HFF-Myc (cell line): Measurements from ENCODE around the gene LRRC14B.

Source experiments
- DNase-seq: peaks from one replicate; pipeline ENCODE4 v3.0.0-alpha.2; 2011; ENCODE audit warnings: low read depth; ENCODE audit errors: extremely low read depth
- H3K4me3 ChIP-seq: replicated peaks from 2 replicates; pipeline ENCODE4 v1.5.1; 2011; ENCODE audit warnings: low read depth, mild to moderate bottlenecking, control low read depth, low read length
- CTCF ChIP-seq: IDR thresholded peaks from 2 replicates; pipeline ENCODE4 v1.5.1; 2012; ENCODE audit warnings: mild to moderate bottlenecking, low read depth, low read length, control low read depth; ENCODE audit errors: missing control alignments

The LRRC14B gene

GRCh38 chr5:187042-187431 lies 4.3 kb upstream of the LRRC14B start:
- H3K4me3 ChIP-seq: no peak overlapping the region
- no peak for TF ChIP-seq CTCF
- DNase-seq: no peak

DNA sequence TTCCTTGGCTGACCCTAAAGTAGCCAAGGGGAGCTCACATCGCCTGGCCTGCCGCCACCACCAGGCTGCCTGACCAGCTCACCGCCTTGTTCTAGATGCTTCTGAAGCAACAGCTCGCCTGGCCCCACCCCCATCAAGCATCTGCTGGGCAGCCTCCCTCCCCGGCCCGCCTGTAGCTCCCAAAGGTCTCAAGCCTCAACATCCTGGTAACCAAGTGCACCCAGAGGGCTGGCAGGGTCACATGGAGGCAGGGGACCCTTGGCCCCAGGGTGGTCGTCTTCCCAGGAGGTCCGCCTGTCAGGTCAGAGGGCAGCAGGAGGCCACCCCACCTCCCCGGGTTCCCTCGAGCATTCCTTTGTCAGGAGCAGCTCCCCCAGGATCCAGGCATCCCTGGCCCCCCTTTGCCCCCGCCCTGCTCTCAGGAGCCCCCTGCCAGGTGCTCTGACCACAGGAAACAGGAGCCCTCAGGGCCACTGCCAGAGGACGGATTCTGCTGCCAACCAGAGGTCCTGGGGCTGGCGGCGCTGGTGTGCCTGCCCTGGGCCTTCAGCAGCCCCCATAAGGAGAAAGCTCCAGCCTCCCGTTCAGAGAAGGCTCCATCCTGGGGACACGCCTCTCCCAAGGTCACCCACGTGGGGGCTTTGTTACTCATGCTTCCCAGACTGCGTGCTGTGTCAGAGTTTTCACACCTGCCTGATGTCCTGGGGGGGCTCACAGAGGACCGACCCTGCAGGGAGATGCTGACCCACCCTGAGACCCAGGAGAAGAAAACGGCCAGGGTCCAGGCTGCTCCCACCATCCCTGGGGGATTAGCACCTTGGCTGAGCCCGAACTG lies 3.5 kb upstream of the LRRC14B start:
- H3K4me3 ChIP-seq: no peak overlapping the region
- no peak for DNase-seq
- TF ChIP-seq CTCF: no peak

DNA sequence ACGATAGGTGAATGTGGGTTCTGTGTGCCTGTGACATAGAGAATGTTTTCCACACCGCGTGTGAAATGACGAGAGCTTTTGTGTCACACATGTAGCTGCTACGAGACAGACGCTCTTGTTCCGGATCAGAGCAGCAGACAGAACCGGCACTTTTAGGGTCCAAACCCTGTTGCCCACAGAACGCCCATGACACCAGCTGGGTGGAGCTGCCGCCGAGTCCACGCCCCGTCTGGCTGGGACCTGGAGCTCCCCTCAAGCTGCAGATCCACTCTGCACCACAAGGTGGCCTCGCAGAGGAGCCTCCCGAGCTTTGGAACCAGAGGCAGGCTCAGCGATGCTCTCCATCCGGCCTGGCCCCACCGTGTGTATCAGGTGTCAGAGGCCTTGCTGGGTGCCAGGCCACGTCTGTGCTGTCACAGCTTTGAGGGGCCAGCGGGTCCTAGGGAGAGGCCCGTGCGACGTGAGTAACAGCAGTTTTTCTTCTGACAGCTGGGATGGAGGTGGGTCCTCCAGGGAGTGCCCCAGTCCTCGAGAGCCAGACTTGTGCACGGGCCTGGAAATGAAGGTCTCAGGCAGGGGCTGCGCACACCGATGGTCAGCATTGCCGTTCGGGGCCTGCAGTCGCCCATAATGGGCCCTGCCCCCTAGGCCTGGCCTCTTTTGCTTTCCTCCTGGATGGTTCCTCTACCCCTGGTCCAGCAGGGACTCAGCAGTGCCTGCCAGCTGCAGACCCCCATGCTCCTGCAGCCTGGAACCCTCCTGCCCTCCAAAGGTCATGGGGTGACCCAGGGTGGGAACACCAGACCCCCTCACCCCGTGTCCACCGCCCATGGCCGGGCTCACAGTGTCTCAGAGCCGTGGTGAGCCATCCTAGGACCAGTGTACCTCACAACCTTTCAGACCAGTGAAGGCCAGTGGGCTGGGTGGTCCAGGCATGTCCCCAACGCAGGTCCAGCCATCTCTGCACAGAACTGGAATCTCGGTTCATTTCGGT lies 2.5 kb upstream of the LRRC14B start:
- TF ChIP-seq CTCF: peak; percentile 90
- DNase-seq: peak; percentile 79
- no peak overlapping the region for H3K4me3 ChIP-seq

GRCh38 chr5:189486-189885 lies 1.8 kb upstream of the LRRC14B start:
- DNase-seq: no peak
- H3K4me3 ChIP-seq: no peak overlapping the region

GRCh38 chr5:189976-190365 lies 1.3 kb upstream of the LRRC14B start:
- TF ChIP-seq CTCF: no peak
- no peak for DNase-seq
- no peak overlapping the region for H3K4me3 ChIP-seq

More at GRCh38 chr5:189486-189885, 1.8 kb upstream of the LRRC14B start:
- TF ChIP-seq CTCF: no peak

- TF ChIP-seq CTCF: no peak
- H3K4me3 ChIP-seq: no peak overlapping the region
- no peak for DNase-seq
Measured at GRCh38 chr5:190366-191035, 794 bp upstream of the LRRC14B start.
